ENCODE measurements around the gene SLC13A2. TPM values are rescaled to one million over a fixed set of nuclear protein-coding genes. Genes with fewer than 3 reads are reported as not detected.

The SLC13A2 gene
- total and polyA plus RNA-seq, 2 donors (not counting 3 experiments of a cell fraction or from before 2014, with no cell fraction given): not detected

- H3K27me3 ChIP-seq (ENCODE audit: control insufficient read depth in 2 of 2, insufficient read depth in 2 of 2, low read length in 2 of 2): peaks cover 14 to 24% of the 10 kb centered on the region in 2 experiments
- H2AFZ ChIP-seq (ENCODE audit: low read depth, low read length): no peak overlapping the region
- FAIRE-seq: no peak
- no peaks in the 10 kb centered on the region for H3K79me2 ChIP-seq (ENCODE audit: control insufficient read depth, insufficient read depth, low read length)
- no peak for DNase-seq (ENCODE audit: low read depth, low spot score)
- no peaks in the 10 kb centered on the region for H3K4me1 ChIP-seq (ENCODE audit: control insufficient read depth, extremely low read depth, insufficient read depth, low read length)
- H3K27ac ChIP-seq (ENCODE audit: insufficient read depth, low read depth, low read length): no peak overlapping the region
- no peak for TF ChIP-seq EZH2 (IDR thresholded peaks at IDR 0.05; ENCODE audit: borderline replicate concordance, low read depth, low read length, severe bottlenecking)
- no peak for TF ChIP-seq MAX (IDR thresholded peaks at IDR 0.05; ENCODE audit: insufficient read depth, insufficient read length)
- TF ChIP-seq POLR2A (IDR thresholded peaks at IDR 0.05; ENCODE audit: low read depth, low read length): no peak
- no peak for TF ChIP-seq POLR2AphosphoS5 (IDR thresholded peaks at IDR 0.05; ENCODE audit: insufficient read depth, low read depth, low read length)
- no peak for TF ChIP-seq FOS (IDR thresholded peaks at IDR 0.05; ENCODE audit: borderline replicate concordance, insufficient read depth, low read length)
- no peak for TF ChIP-seq CTCF (IDR thresholded peaks at IDR 0.05; ENCODE audit: extremely low read depth in 1 of 2, insufficient read depth in 1 of 2, low read depth in 1 of 2, low read length in 2 of 2)
- TF ChIP-seq MYC (IDR thresholded peaks at IDR 0.05; ENCODE audit: low read depth, low read length): no peak
- no peak overlapping the region for H3K9ac ChIP-seq (replicated peaks; ENCODE audit: extremely low read depth, insufficient read depth, low read length)
- CTCF ChIA-PET: interaction anchor here (1.5 kb wide), 1 partner anchor 15 kb away, joined by 3 read pairs; no protein-coding TSS in a partner anchor
- no peaks in the 10 kb centered on the region for H3K9me3 ChIP-seq (replicated peaks; ENCODE audit: control insufficient read depth, insufficient read depth, low read length)
- no peaks in the 10 kb centered on the region for H4K20me1 ChIP-seq (replicated peaks; ENCODE audit: control insufficient read depth, extremely low read depth, insufficient read depth, low read length)
- dilution Hi-C loops (cut with MboI; ENCODE audit: extremely low pct_ligation_motif_present, low sequenced_read_pairs) (no loop called here), intact Hi-C loops (cut with micrococcal nuclease) (no loop called here)
- no peaks in the 10 kb centered on the region for H3K9me1 ChIP-seq (replicated peaks; ENCODE audit: control insufficient read depth, extremely low read depth, insufficient read depth, low read length)
- no peak overlapping the region for H3K4me3 ChIP-seq (replicated peaks in 1 of 3; ENCODE audit: insufficient read depth in 1 of 3, low read depth in 1 of 3, low read length in 3 of 3)
- no peaks in the 10 kb centered on the region for H3K36me3 ChIP-seq (ENCODE audit: control insufficient read depth in 2 of 2, extremely low read depth in 1 of 2, insufficient read depth in 2 of 2, low read length in 2 of 2)
- H3K4me2 ChIP-seq (ENCODE audit: insufficient read depth, low read length): no peak overlapping the region
- POLR2A ChIA-PET: no interaction called here
- no TSS peak for BruUV-seq (replicated peaks)
These were observed 36.3 kb downstream of the SLC13A2 start for GRCh38 chr17:28509789-28510188.
